ENCODE data around the gene LGALS3.
A peak's percentile ranks its signal among the peaks of the same experiment; 100 is the strongest.

LGALS3 gene

GRCh38 chr14:55114720-55115119 lies 14.3 kb upstream of the LGALS3 start:
- no peak for TF ChIP-seq CTCF (IDR thresholded peaks at IDR 0.05; ENCODE audit: insufficient read depth, low read depth, low read length, missing control alignments)
- H3K4me3 ChIP-seq (ENCODE audit: low read length) = no peak overlapping the region
- DNase-seq (ENCODE audit: low read depth) = no peak

- H3K4me3 ChIP-seq (ENCODE audit: low read length) = no peak overlapping the region
- DNase-seq (ENCODE audit: low read depth) = no peak
- no peak for TF ChIP-seq CTCF (IDR thresholded peaks at IDR 0.05; ENCODE audit: insufficient read depth, low read depth, low read length, missing control alignments)
Observed at GRCh38 chr14:55115460-55115859, 13.6 kb upstream of the LGALS3 start.

GRCh38 chr14:55115861-55116245 lies 13.2 kb upstream of the LGALS3 start:
- no peak for TF ChIP-seq CTCF (IDR thresholded peaks at IDR 0.05; ENCODE audit: insufficient read depth, low read depth, low read length, missing control alignments)
- no peak for DNase-seq (ENCODE audit: low read depth)
- H3K4me3 ChIP-seq (ENCODE audit: low read length) = no peak overlapping the region

GRCh38 chr14:55116246-55117030 lies 12.6 kb upstream of the LGALS3 start:
- TF ChIP-seq CTCF (IDR thresholded peaks at IDR 0.05; ENCODE audit: insufficient read depth, low read depth, low read length, missing control alignments) = no peak
- no peak overlapping the region for H3K4me3 ChIP-seq (ENCODE audit: low read length)
- DNase-seq (ENCODE audit: low read depth) = no peak

GRCh38 chr14:55117803-55118441 lies 11.1 kb upstream of the LGALS3 start:
- no peak for TF ChIP-seq CTCF (IDR thresholded peaks at IDR 0.05; ENCODE audit: insufficient read depth, low read depth, low read length, missing control alignments)
- peak; percentile 92 for DNase-seq (ENCODE audit: low read depth)
- no peak overlapping the region for H3K4me3 ChIP-seq (ENCODE audit: low read length)

GRCh38 chr14:55118761-55119160 lies 10.3 kb upstream of the LGALS3 start:
- no peak overlapping the region for H3K4me3 ChIP-seq (ENCODE audit: low read length)
- no peak for TF ChIP-seq CTCF (IDR thresholded peaks at IDR 0.05; ENCODE audit: insufficient read depth, low read depth, low read length, missing control alignments)
- DNase-seq (ENCODE audit: low read depth) = no peak
